GM19043 (cell line): ENCODE measurements around the gene CD93.

Source experiments
- ATAC-seq: cut with Tn5 transposase; IDR thresholded peaks from one replicate; pipeline ENCODE4 v1.9.1; 2021; ENCODE audit warnings: low read depth; ENCODE audit not compliant: unreplicated experiment

The CD93 gene

GRCh38 chr20:23084845-23085365 is 1.2 kb downstream of the CD93 start:
- ATAC-seq, result no peak

- no peak for ATAC-seq
Measured at GRCh38 chr20:23084282-23084844, 1.8 kb downstream of the CD93 start.

- no peak for ATAC-seq
Measured at GRCh38 chr20:23083553-23084220, 2.4 kb downstream of the CD93 start.

- ATAC-seq, result no peak
Measured at GRCh38 chr20:23082846-23083552, 3.1 kb downstream of the CD93 start.

- no peak for ATAC-seq
Measured at GRCh38 chr20:23081263-23081819, 4.8 kb downstream of the CD93 start.

- no peak for ATAC-seq
Measured at GRCh38 chr20:23080521-23080920, 5.6 kb downstream of the CD93 start.

GRCh38 chr20:23079926-23080325 is 6.2 kb downstream of the CD93 start:
- ATAC-seq, result no peak

- no peak for ATAC-seq
Measured at GRCh38 chr20:23079016-23079351, 7.1 kb downstream of the CD93 start.

- no peak for ATAC-seq
Measured at GRCh38 chr20:23078351-23079015, 7.6 kb downstream of the CD93 start.

- ATAC-seq, result no peak
Measured at GRCh38 chr20:23077277-23077676, 8.8 kb downstream of the CD93 start.

- no peak for ATAC-seq
Measured at GRCh38 chr20:23074052-23074451, 12.1 kb downstream of the CD93 start.

- no peak for ATAC-seq
Measured at GRCh38 chr20:23072892-23073586, 13.1 kb downstream of the CD93 start.

- ATAC-seq, result no peak
Measured at GRCh38 chr20:23071996-23072395, 14.1 kb downstream of the CD93 start.

GRCh38 chr20:23071398-23071797 is 14.7 kb downstream of the CD93 start:
- ATAC-seq, result no peak

GRCh38 chr20:23069108-23069507 is 17.0 kb downstream of the CD93 start:
- ATAC-seq, result no peak

GRCh38 chr20:23068283-23068682 is 17.8 kb downstream of the CD93 start:
- ATAC-seq, result no peak

GRCh38 chr20:23066772-23067171 is 19.4 kb downstream of the CD93 start:
- no peak for ATAC-seq

GRCh38 chr20:23065266-23066201 is 20.6 kb downstream of the CD93 start:
- ATAC-seq, result no peak

GRCh38 chr20:23063581-23063980 is 22.5 kb downstream of the CD93 start:
- ATAC-seq, result no peak
